GM18517 (cell line): ENCODE results near the gene TNNT2.
A peak's percentile ranks its signal among the peaks of the same experiment; 100 is the strongest.

Experiments used
- ATAC-seq: cut with Tn5 transposase; IDR thresholded peaks from one replicate; pipeline ENCODE4 v1.9.1; 2021; ENCODE audit warnings: mild to moderate bottlenecking, moderate library complexity; ENCODE audit not compliant: unreplicated experiment

Gene TNNT2

DNA sequence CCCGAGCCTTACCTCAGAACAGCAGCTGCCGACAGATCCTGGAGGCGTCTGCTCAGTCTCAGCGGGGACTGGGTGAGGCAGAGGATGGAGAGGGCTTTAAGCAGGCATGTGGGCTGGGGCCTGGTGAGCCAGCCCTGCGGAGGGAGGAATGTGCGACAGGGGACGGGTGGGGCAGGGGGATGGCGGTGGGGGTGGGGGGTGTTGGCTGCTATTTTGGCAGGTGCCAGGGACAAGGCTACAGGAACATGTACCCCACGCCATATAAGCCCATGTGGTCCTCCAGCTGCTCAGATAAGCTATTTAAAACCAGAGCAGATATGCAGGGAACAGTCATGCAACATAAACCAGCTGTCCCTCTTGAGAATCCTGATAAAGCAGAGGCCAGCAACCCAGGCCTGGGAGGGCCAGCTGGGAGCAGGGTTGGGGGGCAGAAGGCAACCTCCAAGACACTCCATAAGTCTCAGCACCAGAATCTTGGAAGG, at the start of gene TNNT2:
TNNT2 (minus strand) TSS at position 70 of the 482 bp plus-strand sequence. CDS start 4,426 bp downstream, outside the sequence.
- ATAC-seq: no peak

DNA sequence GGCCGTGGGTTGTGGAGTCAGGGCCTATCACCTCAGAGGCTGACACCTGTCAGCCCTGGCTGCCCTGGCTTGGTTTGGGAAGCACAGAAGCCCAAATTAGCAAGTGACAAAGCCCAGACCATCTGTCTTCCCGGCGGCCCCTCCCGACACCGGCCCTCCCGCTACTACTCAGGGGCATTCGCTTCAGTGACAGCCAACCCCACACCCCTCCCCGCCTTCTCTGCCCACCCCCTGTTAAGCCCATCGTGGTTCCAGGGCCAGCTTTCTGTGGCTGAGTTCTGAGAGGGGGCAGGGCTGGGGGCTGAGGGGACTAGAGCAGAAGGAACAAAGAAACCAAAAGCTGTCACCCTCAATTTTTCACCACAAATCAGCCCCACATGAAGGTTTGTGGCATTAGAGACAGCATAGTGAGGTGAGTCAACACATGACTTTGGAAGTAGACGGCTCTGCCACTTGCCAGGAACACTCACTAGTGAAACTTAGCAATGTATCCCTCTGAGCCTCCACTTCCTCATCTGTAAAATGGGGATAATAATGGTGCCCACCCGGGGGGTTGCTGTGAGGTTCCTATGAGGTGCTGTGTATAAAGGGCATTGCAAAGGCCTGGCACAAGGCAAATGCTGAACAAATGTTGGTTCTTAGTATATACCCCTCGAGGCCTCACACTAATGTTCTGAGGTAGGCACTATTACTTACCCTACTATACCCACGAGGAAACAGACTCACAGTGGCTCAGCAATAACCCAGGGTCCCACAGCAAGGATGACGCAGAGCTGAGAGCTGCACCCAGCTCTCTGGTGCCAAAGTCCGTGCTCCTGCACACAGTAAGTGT, 49.2 kb upstream of the TNNT2 start:
- no peak for ATAC-seq

- ATAC-seq: no peak
Measured at GRCh38 chr1:201424146-201424545, 46.7 kb upstream of the TNNT2 start.

DNA sequence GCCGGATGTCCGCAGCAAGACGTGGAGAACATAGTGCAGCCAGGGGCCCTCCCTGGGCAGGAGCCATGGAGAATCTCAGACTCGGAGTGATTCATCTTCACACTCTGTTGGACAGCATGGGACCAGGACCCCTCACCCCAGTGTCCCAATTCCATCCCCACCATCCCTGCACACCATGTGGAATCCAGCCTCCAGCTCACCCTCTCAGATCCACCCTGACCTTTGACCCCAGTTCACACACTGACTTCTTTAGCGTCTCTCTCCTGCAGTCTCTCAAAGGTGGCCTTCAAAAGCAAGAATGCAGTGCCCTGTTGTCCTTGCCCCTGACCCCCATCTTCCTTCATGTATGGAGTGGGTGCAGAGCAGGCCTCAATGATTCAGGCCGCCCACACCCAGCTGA, 46.2 kb upstream of the TNNT2 start:
- ATAC-seq: no peak

- ATAC-seq: no peak
Measured at GRCh38 chr1:201422436-201423030, 45.1 kb upstream of the TNNT2 start.

DNA sequence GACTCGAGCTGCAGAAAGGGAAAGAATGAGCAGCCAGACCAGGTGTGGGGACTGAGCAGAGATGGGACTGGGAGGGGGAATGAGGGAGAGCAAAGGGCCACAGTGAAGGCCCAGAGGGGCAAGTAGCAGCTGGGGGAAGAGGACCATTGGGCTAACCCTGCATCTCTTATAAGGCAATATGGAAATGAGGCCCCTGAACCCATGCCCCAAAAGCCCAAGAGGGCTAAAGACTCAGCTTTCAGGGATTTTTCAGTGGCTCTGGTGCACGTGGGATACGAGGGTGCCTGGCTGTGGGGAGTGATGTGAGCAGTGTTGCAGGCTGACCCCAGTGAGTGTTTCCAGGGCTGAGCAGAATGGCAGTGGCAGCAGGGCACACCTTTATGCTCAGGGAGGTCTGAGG, 44.5 kb upstream of the TNNT2 start:
- ATAC-seq: no peak

GRCh38 chr1:201421041-201421440, 43.6 kb upstream of the TNNT2 start:
- ATAC-seq: no peak

DNA sequence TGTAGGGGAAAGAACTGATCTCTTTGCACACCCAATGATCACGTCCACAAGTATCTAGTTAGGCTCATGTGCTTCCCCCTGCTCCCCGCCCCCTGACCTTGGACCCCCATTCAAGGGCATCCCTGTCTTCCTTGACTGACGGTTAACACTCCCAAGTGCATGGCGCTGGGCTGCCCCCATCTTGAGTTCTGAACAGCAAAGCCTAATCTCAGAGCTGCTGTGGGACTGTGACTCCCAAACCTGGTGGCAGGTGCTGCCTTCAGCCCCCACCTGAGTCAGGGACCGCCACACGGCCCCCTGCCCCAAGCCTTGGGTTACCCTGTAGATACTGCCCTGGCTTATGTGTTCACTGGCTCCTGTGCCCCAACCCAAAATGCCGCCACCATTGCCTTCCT, 43.1 kb upstream of the TNNT2 start:
- no peak for ATAC-seq

DNA sequence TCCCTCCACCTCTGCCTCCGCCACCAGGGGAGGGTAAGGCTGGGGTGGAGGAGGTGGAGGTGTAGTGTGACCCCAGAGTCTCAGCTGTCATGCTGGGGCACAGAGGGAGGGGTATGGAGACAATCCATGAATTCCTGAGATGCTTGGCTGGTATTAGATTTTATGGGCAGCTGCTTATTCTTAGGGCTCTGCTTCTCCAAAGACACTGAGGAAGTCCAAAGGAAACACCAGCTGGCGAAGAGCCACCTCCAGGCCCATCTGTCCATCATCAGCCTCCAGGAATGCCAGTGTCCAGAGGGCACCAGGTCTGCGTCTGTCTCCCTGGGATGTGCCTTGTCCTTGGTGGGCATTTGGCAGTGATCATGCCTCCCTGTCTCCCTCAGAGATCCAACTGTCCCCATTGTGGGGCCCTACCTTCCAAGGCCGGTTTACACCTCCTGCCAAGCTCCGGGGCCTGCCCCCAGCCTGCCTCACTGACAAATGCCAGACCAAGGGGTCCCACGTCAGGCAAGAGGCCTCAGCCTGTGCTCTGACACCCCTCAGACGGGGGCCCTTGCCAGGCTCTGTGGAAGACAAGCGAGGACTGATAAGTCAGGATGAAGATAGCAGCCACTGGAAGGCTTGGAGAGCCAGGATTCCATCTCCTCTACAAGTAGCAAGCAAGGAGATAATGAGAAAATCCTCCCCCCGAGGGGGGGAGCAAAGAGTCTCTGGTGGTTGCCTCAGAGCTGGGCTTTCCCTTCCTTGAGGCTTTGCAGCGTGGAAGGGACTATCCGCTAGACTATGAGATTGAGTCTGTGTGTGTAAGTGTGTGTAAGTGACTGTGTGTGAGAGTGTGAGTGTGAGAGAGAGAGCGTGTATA, 42.5 kb upstream of the TNNT2 start:
- no peak for ATAC-seq

GRCh38 chr1:201419256-201419655, 41.8 kb upstream of the TNNT2 start:
- no peak for ATAC-seq

DNA sequence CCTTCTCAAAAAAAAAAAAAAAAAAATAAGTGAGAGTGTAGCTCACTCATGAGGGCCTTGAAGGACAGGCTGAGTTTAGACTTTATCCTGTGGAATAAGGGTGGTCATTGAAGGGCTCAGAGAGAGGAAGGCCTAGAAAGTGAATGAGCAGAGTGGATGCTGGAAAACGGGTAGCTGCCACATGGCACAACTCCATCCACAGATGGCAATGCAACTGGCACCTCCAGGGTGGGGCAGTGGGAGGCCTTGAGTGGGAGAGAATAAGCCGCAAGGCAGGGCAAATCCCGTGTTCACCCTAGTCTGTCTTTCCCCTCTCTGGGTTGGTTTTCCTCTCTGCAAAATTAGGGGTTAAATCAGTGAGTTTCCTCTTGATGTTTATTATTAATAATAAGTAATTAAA, 41.0 kb upstream of the TNNT2 start:
- ATAC-seq: no peak

DNA sequence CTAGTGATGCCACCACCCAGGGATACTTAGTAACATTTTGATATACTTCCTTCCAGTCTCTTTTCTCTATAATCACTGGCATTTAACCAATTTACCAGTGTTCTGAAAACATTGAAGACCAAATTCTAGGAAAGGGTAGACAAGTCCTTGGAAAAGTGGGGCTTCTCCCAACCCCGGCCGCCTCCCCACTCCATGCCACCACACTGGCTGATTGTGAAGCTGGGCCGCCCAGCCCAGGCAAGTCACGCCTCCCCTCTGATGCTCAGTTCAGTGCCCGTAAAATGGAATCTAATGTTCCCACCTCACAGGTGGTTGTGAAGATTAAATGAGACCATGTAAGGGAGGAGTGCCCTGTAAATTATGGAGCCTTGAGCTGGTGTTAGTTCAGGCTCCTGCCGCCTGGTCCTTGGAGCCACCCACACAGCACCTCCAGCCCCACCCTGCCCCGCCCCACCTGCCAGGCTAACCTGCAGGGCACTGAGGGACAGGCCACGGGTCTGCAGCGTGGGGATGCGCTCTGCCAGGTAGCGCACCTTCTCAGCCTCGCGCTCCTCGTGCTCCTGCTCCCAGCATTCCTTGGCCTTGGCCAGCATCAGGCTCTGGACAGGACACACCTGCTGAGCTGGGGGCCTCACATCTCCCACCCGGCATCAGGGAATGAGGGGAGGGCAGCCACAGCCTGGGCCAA, 36.7 kb upstream of the TNNT2 start:
- no peak for ATAC-seq

DNA sequence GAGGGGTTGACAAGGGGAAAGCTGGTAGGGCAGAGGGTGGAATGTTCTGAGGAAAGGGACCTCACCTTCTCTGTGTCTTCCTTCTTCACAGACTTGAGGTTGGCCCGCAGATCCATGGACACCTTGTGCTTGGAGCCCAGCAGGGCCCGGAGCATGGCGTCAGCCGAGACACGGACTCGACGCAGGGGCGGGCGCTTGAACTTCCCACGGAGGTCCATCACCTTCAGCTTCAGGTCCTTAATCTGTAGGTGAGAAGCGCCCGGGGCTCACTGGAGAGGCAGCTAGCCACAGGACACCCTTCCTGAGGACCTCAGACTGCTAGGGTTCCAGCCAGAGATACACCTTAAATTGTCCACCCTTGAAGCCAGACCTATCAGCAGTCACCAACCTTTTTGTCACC, 33.8 kb upstream of the TNNT2 start:
- ATAC-seq: no peak

GRCh38 chr1:201409440-201409839, 32.0 kb upstream of the TNNT2 start:
- no peak for ATAC-seq

GRCh38 chr1:201408834-201409200, 31.3 kb upstream of the TNNT2 start:
- no peak for ATAC-seq

- no peak for ATAC-seq
Measured at GRCh38 chr1:201408176-201408833, 30.8 kb upstream of the TNNT2 start.

- ATAC-seq: no peak
Measured at GRCh38 chr1:201406831-201407406, 29.4 kb upstream of the TNNT2 start.

DNA sequence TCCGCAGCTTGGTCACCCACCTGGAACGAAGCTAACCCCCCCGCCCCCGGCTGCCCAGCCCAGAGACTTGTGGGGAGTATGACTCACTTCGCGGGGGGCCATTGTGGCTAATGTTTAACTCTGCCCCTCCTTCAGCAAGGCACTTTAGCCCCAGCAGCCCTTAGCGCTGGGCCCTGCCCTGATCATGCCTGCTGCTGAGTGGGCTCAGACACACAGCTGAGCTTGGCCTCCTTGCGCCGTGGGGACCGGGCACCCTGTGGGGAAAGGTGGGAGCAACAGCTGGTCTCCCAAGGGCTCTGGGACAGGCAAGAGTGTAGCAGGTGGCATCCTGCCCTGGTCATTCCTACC, 28.0 kb upstream of the TNNT2 start:
- ATAC-seq: peak; percentile 45

- ATAC-seq: peak; percentile 3
Measured at GRCh38 chr1:201404722-201405483, 27.4 kb upstream of the TNNT2 start.
